Activated T-cell treated with anti-CD3 and anti-CD28 coated beads, Interleukin-2, amount 50 U/mL, for 24 hours (primary cell): ENCODE measurements around the gene DNAJC21.
"Not testable (repeated sequence)": the region's sequence is repeated elsewhere in the genome, so short reads cannot be mapped to it uniquely, and the experiment has no call there.

Experiments
- DNase-seq: peaks from one replicate; pipeline ENCODE4 v3.0.0-alpha.2; 2020
- H3K27ac Mint-ChIP-seq: 2 replicates; pipeline ENCODE4 v1.8.0; 2020; ENCODE audit warnings: mild to moderate bottlenecking, mixed read lengths
- H3K27me3 Mint-ChIP-seq: 2 replicates; pipeline ENCODE4 v1.8.0; 2020; ENCODE audit warnings: mixed read lengths
- H3K36me3 Mint-ChIP-seq: 2 replicates; pipeline ENCODE4 v1.8.0; 2020; ENCODE audit warnings: low read depth, mixed read lengths
- H3K4me1 Mint-ChIP-seq: 2 replicates; pipeline ENCODE4 v1.8.0; 2020; ENCODE audit warnings: low read depth, mixed read lengths
- H3K4me3 Mint-ChIP-seq: 2 replicates; pipeline ENCODE4 v1.8.0; 2020; ENCODE audit warnings: mild to moderate bottlenecking, moderate library complexity, mixed read lengths
- H3K9me3 Mint-ChIP-seq: 2 replicates; pipeline ENCODE4 v1.8.0; 2020; ENCODE audit warnings: mixed read lengths

The DNAJC21 gene

DNA sequence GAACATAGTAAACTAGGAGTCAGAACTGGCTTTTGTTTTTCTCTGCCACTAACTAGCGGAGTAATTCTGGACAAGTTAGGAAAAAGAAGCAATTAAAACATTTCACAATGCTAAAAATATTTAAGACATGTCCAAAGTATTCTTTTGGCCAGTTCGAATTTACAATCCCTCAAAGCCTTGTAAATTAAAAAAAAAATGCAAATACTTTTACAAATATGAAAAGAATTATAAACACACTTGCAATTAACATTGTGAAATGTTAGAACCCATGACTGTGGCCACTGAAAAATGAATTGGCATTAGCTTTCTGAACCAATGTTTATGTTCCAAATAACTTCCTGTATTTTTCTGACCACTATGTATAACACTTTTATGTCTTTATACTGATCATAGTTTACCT lies 16.3 kb upstream of the DNAJC21 start:
- no peak overlapping the region for H3K27ac Mint-ChIP-seq
- H3K36me3 Mint-ChIP-seq: peaks cover 59% of the 10 kb centered on the region
- H3K4me1 Mint-ChIP-seq: peaks cover 25% of the 10 kb centered on the region

DNA sequence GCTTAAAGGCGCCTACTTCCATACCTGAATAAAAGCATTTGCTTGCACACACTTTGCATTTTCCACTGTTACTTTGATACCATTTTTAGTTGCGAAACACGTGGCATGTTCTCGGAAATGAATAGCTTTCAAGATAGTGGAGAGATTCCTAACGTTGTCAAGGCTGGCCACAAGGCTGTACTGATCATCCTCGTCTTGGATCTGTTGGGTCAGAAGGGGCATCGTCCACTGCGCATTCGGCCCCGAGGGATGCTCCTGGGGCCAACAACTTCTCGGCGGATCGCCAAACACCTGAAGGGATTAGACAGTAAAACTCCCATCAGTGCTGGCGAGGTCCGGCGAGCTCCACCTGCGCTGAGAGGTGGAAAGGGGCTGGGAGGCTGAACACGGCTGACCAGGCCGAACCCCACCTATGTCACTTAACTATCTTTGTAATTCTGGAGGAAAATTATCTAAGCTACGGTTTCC lies 14.7 kb upstream of the DNAJC21 start:
- Mint-ChIP-seq H3K9me3 (no peaks in the 10 kb centered on the region), H3K27ac (no peak overlapping the region), H3K4me1 (peaks cover 27% of the 10 kb centered on the region), H3K4me3 (no peak overlapping the region), H3K36me3 (peaks cover 56% of the 10 kb centered on the region), H3K27me3 (no peaks in the 10 kb centered on the region)
- DNase-seq: peak; percentile 60

More for the DNA sequence above, 16.3 kb upstream of the DNAJC21 start:
- no peaks in the 10 kb centered on the region for H3K27me3 Mint-ChIP-seq
- H3K4me3 Mint-ChIP-seq: no peak overlapping the region
- no peaks in the 10 kb centered on the region for H3K9me3 Mint-ChIP-seq
- DNase-seq: no peak

DNA sequence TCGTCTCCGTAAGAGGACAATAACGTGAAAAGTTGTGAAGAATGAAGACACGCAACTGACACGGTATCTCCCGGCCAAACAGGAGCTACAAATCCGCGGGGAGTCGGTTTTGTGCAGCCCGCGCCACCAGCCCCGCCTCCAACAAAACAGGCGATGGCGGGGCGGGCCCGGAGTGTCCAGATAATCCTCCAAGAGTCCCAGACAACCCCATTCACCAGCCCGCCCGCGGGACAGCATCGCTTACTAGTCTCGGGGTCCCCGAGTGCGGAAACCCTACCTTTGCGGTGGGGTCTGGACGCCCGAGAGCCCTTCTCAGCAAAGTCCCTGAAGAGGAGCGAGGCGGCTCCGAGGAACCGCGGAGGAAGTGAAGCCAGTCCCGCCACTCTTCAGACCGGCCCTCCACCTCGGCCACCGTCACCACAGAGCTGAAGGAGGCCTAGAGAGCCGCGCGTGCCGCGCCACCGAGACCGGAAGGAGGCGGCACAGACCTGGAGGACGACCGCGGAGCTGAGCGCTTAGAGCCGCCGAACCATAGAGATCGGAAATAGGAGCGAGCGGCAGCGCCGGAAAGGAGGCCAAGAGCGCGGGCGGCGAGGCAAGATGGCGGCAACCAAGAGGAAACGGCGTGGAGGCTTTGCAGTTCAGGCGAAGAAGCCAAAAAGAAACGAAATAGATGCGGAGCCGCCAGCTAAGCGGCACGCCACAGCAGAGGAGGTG lies 14.1 kb upstream of the DNAJC21 start, which contains the start of the genes BRIX1 and RAD1:
Gene BRIX1 (plus strand): TSS at position 573 of the 717 bp plus-strand sequence. CDS start 28 bp downstream, at position 601.
Gene RAD1 (minus strand): TSS at position 366 of the 717 bp plus-strand sequence. CDS start 612 bp downstream, outside the sequence.
- peaks cover 29% of the 10 kb centered on the region for H3K4me1 Mint-ChIP-seq
- peak within 1 kb of the TSS; percentile 72 for H3K27ac Mint-ChIP-seq
- DNase-seq: peak; percentile 95
- H3K4me3 Mint-ChIP-seq: no peak within 1 kb of the TSS
- H3K27me3 Mint-ChIP-seq: no peaks in the 10 kb centered on the region
- H3K9me3 Mint-ChIP-seq: no peaks in the 10 kb centered on the region
- H3K36me3 Mint-ChIP-seq: peaks cover 56% of the 10 kb centered on the region

DNA sequence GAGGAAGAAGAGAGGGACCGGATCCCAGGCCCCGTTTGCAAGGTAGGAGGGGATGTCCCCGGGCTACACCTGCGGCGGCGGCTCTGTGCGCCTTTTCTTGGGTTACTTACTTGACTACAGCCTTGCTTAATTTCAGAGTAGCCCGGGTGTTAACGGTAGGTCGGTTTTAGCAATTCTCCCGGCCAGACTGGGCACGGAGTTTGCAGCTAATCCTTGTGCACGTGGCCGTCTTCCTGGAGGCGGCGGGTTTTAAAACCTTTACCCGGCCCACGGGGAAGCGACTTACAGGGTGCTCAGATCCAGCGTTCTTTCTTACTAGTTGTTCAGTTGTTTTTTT lies 13.5 kb upstream of the DNAJC21 start:
- H3K9me3 Mint-ChIP-seq: no peaks in the 10 kb centered on the region
- peaks cover 32% of the 10 kb centered on the region for H3K4me1 Mint-ChIP-seq
- H3K36me3 Mint-ChIP-seq: peaks cover 56% of the 10 kb centered on the region
- no peak overlapping the region for H3K4me3 Mint-ChIP-seq
- H3K27ac Mint-ChIP-seq: no peak overlapping the region
- no peak for DNase-seq
- H3K27me3 Mint-ChIP-seq: no peaks in the 10 kb centered on the region

DNA sequence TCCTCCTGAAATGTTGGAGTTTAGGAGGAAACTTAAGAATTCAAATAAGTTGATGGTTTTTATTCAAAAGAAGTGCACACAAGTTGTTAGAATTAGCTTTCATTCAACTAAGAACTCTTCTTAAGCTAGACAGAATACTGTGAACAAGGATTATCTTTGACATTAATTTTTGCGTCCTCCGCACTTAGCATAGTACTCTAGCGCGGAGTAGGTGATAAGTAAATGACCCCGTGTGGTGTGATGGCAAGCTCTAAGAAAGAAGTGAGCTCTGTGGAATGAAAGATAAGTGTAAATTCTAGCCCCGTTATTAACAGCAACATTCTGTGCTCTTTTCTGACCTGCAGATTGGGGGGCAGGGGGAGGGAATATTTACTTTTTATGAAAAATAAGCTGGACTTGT lies 12.8 kb upstream of the DNAJC21 start:
- H3K36me3 Mint-ChIP-seq: peaks cover 56% of the 10 kb centered on the region
- peaks cover 34% of the 10 kb centered on the region for H3K4me1 Mint-ChIP-seq
- no peak for DNase-seq
- H3K9me3 Mint-ChIP-seq: no peaks in the 10 kb centered on the region
- no peaks in the 10 kb centered on the region for H3K27me3 Mint-ChIP-seq
- no peak overlapping the region for H3K4me3 Mint-ChIP-seq
- no peak overlapping the region for H3K27ac Mint-ChIP-seq

DNA sequence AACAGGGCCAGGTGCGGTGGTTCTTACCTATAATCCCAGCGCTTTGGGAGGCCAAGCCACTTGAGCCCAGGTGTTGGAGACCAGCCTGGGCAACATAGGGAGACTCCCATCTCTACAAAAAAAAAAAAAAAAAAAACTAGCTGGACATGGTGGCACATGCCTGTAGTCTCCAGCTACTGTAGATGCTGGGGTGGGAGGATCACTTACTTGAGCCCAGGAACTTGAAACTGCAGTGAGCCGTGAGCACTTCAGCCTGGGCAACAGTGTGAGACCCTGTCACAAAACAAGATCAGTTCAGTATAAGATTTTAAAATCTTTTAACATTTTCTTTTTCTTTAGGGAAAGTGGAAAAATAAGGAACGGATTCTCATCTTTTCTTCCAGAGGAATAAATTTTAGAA lies 11.3 kb upstream of the DNAJC21 start:
- H3K4me1 Mint-ChIP-seq: peaks cover 38% of the 10 kb centered on the region
- H3K27ac Mint-ChIP-seq: no peak overlapping the region
- H3K4me3 Mint-ChIP-seq: no peak overlapping the region
- H3K36me3 Mint-ChIP-seq: peaks cover 58% of the 10 kb centered on the region
- DNase-seq: no peak
- H3K27me3 Mint-ChIP-seq: no peaks in the 10 kb centered on the region
- no peaks in the 10 kb centered on the region for H3K9me3 Mint-ChIP-seq

DNA sequence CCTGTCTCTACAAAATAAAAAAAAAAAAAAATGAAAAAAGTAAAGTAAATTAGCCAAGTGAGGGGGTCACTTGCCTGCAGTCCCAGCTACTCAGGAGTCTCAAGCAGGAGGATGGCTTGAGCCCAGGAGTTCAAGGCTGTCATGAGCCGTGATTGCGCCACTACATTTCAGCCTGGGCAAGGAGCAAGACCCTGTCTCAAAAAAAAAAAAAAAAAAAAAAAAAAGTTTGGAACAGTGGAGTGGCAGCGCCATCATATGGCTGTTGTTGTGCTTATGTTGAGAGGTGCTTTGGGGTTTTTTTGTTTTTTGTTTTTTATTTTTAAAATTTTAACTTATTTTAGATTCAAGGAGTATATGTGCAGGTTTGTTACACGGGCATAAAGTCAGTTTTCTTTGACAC lies 10.3 kb upstream of the DNAJC21 start:
- H3K4me1 Mint-ChIP-seq: peaks cover 39% of the 10 kb centered on the region
- peak overlapping the region; percentile 69 for H3K27ac Mint-ChIP-seq
- H3K27me3 Mint-ChIP-seq: no peaks in the 10 kb centered on the region
- H3K9me3 Mint-ChIP-seq: no peaks in the 10 kb centered on the region
- H3K4me3 Mint-ChIP-seq: peak overlapping the region; percentile 31
- no peak for DNase-seq
- peaks cover 57% of the 10 kb centered on the region for H3K36me3 Mint-ChIP-seq

DNA sequence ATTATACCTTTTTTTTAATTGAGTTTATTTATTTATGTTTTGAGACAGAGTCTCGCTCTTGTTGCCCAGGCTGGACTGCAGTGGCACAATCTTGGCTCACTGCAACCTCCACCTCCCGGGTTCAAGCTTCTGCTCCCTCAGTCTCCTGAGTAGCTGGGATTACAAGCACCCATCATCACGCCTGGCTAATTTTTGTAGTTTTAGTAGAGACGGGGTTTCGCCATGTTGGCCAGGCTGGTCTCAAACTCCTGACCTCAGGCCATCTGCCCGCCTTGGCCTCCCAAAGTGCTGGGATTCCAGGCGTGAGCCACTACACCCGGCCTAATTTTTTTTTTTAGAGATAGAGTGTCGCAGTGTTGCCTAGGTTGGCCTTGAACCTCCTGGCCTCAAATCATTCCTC lies 6.1 kb upstream of the DNAJC21 start:
- peak overlapping the region; percentile 49 for H3K4me3 Mint-ChIP-seq

DNA sequence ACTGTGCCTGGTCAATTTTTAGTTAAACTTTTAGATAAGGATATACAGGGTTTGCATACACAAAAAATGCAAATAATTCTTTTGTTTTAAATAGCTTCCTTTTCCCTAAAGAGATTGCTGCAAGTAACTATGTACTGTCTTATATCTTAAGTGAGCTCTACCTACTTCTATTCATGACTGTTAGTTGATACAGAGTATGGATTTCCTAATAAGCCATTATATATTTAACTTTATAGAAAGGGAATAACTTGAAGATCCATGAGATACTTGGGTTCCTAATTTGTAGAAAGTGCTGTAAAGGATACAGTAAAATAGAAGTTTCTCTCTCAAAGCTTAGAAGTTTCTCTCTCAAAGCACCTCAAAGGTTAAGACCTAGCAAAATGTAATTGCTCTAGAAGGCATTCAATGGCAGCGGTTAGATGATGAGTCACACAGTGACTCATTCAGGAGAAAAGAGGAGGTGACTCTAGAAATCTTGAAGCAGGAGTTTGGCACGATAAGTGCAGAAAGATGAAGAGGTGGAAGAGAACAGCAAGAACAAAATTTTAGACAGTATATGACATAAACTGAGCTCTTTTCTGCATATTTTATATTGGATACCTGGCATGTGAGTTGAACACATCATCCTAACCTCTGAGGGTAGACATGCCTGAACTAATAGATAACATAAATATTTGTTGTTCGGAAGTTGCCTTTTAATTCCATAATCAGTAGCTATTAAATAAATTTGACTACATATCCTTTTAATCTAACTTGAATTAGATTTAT lies 5.5 kb upstream of the DNAJC21 start:
- H3K27ac Mint-ChIP-seq: peak overlapping the region; percentile 84
- peaks cover 89% of the 10 kb centered on the region for H3K36me3 Mint-ChIP-seq
- H3K4me3 Mint-ChIP-seq: peak overlapping the region; percentile 49
- H3K4me1 Mint-ChIP-seq: peaks cover 51% of the 10 kb centered on the region
- H3K27me3 Mint-ChIP-seq: no peaks in the 10 kb centered on the region
- no peaks in the 10 kb centered on the region for H3K9me3 Mint-ChIP-seq
- no peak for DNase-seq

More for the DNA sequence above, 6.1 kb upstream of the DNAJC21 start:
- Mint-ChIP-seq H3K4me1 (peaks cover 49% of the 10 kb centered on the region), H3K27ac (peak overlapping the region; percentile 84), H3K36me3 (peaks cover 92% of the 10 kb centered on the region)
- DNase-seq, H3K9me3 Mint-ChIP-seq, H3K27me3 Mint-ChIP-seq: not testable (repeated sequence)

DNA sequence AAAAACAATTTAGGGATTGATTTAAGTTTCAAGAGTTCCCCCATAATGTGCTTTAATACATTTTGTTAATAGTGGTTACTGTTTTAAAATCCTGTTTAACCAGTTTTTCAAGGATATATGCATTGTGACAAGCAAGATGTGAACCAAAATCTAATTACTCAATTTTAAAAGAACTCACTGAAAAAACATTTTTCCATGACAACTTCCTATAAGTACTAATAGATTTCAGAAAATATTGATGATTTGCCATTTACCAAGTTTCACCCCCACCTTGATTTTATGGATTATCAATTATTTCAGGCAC lies 4.9 kb upstream of the DNAJC21 start:
- DNase-seq: no peak
- Mint-ChIP-seq H3K4me3 (peak overlapping the region; percentile 49), H3K9me3 (no peaks in the 10 kb centered on the region), H3K27me3 (no peaks in the 10 kb centered on the region), H3K27ac (peak overlapping the region; percentile 84), H3K4me1 (peaks cover 54% of the 10 kb centered on the region), H3K36me3 (peaks cover 86% of the 10 kb centered on the region)

DNA sequence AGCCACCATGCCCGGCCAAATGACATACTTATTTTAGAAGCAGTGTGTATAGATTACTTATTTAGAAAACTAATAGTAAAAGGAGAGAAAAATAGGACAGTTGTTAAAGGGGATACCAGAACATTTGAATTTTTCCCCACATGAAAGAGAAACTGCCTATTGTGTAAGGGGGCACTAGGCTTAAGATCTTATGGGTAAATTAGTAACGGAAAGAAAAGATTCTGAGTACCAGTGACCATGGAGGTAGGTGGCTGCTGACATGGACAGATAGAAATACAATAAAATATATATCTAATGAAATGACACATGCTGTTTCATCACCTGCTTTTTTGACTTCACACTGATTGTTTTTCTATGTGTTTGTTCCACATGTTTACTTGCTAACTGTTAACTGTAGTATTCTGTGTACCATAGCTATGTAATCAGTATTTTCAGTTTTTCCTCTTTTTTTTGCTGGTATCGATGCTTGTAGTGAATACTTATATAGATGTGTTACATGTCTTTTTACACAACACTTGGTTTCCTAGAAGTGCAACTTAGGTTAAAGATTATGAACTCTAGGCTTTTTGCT lies 3.0 kb upstream of the DNAJC21 start:
- Mint-ChIP-seq H3K36me3 (peaks cover 81% of the 10 kb centered on the region), H3K4me3 (no peak overlapping the region), H3K9me3 (no peaks in the 10 kb centered on the region), H3K27ac (peak overlapping the region; percentile 64), H3K27me3 (no peaks in the 10 kb centered on the region), H3K4me1 (peaks cover 58% of the 10 kb centered on the region)
- DNase-seq: no peak

DNA sequence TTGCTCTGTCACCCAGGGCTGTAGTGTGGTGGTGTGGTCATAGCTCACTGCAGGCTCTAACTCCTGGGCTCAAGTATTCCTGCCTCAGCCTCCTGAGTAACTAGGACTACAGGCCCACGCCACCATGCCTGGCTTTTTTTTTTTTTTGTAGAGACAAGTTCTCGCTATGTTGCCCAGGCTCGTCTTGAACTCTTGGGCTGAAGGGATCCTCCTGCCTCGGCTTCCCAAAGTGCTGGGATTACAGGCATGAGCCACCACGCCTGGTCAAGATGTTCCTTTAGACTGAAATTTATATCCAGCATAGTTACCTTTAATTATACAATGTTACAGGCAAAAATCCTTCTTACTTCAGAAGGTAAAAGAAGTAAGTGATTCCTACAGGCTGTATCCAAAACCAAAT lies 1.6 kb upstream of the DNAJC21 start:
- Mint-ChIP-seq H3K27me3 (no peaks in the 10 kb centered on the region), H3K4me1 (peaks cover 60% of the 10 kb centered on the region), H3K36me3 (peaks cover 79% of the 10 kb centered on the region), H3K9me3 (no peaks in the 10 kb centered on the region), H3K27ac (no peak overlapping the region), H3K4me3 (no peak overlapping the region)
- no peak for DNase-seq

DNA sequence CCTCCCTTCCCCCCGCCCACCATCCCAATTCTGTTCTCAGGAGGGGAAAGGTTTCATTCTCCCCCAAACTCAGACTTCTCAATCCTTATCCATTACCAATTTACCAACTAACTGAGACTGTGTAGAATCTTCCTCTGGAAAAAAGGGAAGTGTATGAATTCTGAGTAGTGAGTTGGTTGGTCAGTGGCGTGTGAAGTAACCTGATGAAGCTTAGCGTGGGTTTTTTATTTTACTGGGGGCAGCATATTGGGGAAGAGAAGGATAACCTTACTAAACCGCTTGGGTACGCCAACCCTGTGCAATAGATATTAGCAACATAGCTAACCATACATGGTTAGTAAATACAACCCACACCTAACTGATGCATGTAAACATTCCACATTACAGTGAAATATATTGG lies 1.1 kb upstream of the DNAJC21 start:
- Mint-ChIP-seq H3K4me1 (peaks cover 57% of the 10 kb centered on the region), H3K4me3 (peak overlapping the region; percentile 79), H3K27me3 (no peaks in the 10 kb centered on the region), H3K27ac (no peak overlapping the region), H3K36me3 (peaks cover 75% of the 10 kb centered on the region), H3K9me3 (no peaks in the 10 kb centered on the region)
- DNase-seq: no peak

DNA sequence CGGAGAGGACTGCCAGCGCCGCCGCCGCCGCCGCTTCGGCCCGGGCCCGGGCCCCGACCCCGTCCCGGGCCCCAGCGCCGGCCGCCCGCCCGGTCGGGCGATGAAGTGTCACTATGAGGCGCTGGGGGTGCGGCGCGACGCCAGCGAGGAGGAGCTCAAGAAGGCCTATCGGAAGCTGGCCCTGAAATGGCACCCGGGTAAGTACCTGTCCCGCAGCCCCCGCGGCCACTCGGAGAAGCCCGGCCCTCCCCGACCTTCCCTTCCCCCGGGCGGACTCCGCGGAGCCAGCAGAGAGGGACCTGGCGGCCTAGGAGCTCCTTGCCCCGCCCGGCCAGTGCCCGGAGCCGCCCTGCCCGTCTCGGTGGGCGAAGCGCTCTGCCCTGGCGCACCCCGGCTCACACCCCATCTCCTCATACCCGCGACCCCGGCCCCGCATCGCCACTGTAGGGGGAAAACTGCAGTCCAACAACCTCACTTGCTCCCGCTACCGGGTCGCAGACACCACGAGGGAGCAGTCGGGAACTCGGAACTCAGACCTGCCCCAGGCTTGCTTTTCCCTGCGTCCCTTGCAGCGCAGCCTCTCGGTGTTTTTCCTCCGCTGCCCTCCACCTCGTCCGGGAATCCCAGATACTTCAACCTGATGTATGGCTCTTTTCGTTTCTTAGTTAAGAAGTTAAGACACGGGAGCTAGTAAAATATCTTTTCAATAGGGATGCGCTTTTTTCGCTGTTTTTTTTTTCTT lies 532 bp downstream of the DNAJC21 start:
- H3K4me1 Mint-ChIP-seq: peaks cover 52% of the 10 kb centered on the region
- H3K9me3 Mint-ChIP-seq: no peaks in the 10 kb centered on the region
- peak overlapping the region; percentile 97 for H3K4me3 Mint-ChIP-seq
- peaks cover 74% of the 10 kb centered on the region for H3K36me3 Mint-ChIP-seq
- H3K27ac Mint-ChIP-seq: peak overlapping the region; percentile 96
- H3K27me3 Mint-ChIP-seq: no peaks in the 10 kb centered on the region
- DNase-seq: peak; percentile 87
